NCI-H2107 treated with DMSO at 0.1 percent for 48 hours (cell line): ENCODE measurements around the gene PRSS21.

Experiments
- DNase-seq: peaks from one replicate; lab custom pipeline; 2025; ENCODE audit not compliant: unreplicated experiment; lab: John Stamatoyannopoulos, UW

Gene PRSS21

GRCh38 chr16:2859686-2860265 is 42.7 kb downstream of the PRSS21 start:
- no peak for DNase-seq

- no peak for DNase-seq
Observed at GRCh38 chr16:2860826-2861567, 44.0 kb downstream of the PRSS21 start.

GRCh38 chr16:2865651-2866050 is 48.6 kb downstream of the PRSS21 start:
- DNase-seq: no peak

GRCh38 chr16:2866431-2866830 is 49.4 kb downstream of the PRSS21 start:
- DNase-seq: no peak

GRCh38 chr16:2867661-2867986 is 50.6 kb downstream of the PRSS21 start:
- no peak for DNase-seq

GRCh38 chr16:2867987-2868789 is 51.2 kb downstream of the PRSS21 start:
- peak; percentile 68 for DNase-seq
